Erythroblast (primary cell): ENCODE data around the gene WFDC1.

Source experiments
- GATA1 ChIP-seq: IDR thresholded peaks from 2 replicates; pipeline ENCODE4 v1.6.1; 2011; ENCODE audit warnings: low read depth, mild to moderate bottlenecking, control low read depth, low read length, moderate library complexity
- POLR2A ChIP-seq: IDR thresholded peaks from 2 replicates; pipeline ENCODE4 v1.6.1; 2011; ENCODE audit warnings: mild to moderate bottlenecking, low read length

DNA sequence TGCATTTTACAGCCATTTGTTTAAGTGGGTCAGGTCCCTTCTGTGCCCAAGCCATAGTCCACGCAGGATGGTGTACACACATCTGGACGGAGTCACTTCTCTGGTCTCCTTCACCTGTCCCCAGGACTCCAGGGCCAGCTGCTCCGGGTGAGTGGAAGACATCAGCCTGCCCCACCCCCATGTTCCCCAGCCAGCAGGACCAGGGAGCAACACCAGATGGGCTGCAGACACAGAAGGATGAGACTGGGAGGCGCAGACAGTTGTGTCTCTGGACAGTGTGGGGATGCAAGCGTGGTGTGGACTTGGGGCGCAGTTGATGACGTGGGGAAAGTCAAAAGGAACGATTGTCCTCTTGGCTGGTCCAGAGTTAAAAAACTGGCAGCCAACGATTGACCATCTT lies 24.6 kb upstream of the WFDC1 start:
- no peak for TF ChIP-seq POLR2A
- TF ChIP-seq GATA1 = no peak
